ENCODE measurements around the gene CCDC12.

The CCDC12 gene

DNA sequence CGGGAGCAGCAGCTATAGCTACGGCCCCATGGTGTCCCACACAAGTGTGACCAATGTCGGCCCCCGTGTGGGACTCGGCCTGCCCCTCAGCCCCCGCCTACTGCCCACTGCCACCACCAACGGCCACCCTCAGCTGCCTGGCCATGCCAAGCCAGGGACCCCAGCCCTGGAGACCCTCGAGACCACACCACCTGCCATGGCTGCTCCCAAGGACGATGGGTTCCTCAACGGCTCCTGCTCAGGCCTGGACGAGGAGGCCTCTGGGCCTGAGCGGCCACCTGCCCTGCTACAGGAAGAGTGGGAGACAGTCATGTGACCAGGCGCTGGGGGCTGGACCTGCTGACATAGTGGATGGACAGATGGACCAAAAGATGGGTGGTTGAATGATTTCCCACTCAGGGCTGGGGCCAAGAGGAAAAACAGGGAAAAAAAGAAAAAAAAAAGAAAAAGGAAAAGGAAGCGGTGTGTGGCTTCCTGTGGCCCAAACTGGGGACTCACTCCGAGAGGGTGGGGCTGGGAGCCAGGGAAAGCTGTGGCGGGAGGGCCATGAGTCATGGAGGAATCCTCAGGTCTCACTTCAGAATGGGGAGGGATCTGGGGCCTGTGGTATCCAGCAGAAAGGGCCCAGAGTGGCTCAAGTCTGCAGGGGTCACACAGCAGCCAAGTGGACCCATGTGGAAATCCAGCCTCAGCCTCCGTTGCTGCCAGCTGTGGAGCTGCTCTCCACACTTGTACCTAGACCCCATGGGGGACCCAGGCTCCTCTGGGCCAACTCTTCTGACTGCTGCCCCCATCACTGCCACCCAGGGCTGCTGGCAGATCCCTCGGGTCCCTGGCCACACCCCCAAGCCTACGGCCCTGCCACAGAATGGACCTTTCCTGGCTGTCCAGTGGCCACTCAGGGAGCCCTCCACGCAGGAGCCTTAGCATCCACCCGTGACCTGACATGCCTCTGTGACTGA lies 72.9 kb downstream of the CCDC12 start:
- DNase-seq = no peak

DNA sequence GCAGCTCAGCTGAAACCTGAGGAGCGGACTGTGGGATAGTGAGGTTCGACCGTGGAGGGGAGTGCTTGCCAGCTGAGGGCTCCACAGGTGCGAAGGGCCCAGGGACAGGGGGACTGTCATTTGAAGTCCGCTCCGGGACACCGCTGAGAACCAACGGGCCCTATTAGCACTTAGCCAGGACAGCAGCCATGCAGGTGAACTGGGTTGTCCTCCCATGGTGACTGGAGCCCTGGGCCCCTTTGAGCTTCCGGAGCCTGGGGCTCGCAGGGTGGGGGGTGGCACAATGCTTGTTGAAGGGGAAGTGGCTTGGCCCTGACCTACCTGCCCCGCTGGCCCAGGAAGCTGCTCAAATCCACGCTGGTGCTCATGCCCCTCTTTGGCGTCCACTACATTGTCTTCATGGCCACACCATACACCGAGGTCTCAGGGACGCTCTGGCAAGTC lies 74.3 kb downstream of the CCDC12 start:
- no peak for DNase-seq

DNA sequence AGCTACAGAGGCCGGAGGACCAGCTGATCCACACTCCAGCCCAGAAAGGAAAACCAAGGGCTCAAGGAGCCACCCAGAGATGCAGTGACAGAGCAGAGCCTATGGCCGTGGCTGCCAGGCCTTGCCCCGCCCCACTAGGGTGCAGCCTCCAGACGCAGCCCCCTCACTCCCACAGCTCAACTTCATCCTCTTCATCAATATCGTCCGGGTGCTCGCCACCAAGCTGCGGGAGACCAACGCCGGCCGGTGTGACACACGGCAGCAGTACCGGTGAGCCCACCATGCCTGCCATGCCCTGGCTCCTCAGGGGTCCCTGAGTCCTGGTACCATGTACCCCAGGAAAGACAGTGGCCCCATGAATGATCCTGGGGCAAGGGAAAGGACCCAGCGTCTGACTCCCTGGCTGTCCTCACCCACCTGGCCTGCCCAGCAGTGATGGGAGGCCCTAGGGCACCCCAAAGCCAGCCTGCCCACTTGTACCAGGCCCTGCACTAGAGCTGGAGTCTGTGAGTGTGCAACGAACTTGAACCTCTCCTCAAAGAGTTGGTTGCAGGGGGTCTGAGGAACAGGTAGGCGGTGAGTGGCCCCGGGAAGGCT lies 74.9 kb downstream of the CCDC12 start:
- no peak for DNase-seq

DNA sequence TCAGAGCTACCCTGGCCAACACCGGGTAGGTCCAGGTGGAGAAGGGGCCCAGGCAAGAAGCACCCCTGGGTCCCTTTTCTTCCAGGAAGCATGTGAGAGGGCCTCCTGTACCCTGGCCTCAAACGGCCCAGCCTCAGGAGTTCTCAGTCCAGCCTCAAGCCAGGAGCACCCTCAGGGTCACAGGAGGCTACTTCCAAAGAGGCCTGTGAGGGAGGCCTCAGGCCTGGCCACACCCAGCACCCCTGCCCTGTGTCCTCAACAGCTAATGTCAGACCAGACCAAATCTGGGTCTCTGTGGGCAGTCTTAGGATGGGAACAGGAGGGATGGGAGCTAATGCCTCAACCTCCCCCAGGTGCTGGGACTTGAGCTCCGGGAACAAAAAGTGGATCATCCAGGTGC lies 75.5 kb downstream of the CCDC12 start:
- no peak for DNase-seq

DNA sequence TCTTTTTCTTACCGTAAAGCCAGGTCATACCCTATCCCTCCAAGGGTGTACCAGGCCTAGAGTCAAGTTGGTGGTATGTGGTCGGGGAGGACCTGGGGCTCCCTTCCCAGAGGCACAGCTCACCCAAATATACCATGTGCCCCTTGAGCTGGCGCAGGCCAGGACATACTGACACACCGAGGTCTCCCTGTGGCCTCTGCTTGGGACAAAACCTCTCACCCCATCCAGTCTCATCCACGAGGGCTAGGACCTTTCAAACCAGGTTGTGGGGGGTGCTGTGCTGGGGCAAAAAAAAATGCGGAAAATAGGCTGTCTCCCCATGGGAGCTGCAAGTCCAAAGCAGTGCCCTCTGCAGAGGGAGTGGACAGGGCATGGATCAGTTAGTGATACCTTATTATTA lies 76.2 kb downstream of the CCDC12 start:
- DNase-seq = no peak

DNA sequence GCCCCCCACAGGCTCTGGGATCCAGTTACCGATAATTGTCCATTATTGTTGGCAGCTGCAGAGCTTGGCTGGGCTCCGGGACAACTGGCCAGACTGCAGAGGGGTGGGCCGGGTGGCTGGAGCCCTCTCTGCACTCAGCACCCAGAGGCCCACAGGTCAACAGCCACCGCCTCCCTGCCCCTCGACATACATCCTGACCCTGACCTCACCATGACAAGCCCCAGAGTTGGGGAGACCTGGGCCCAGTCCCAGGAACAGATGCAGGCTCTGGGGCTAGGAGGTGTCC lies 76.6 kb downstream of the CCDC12 start:
- DNase-seq = no peak

DNA sequence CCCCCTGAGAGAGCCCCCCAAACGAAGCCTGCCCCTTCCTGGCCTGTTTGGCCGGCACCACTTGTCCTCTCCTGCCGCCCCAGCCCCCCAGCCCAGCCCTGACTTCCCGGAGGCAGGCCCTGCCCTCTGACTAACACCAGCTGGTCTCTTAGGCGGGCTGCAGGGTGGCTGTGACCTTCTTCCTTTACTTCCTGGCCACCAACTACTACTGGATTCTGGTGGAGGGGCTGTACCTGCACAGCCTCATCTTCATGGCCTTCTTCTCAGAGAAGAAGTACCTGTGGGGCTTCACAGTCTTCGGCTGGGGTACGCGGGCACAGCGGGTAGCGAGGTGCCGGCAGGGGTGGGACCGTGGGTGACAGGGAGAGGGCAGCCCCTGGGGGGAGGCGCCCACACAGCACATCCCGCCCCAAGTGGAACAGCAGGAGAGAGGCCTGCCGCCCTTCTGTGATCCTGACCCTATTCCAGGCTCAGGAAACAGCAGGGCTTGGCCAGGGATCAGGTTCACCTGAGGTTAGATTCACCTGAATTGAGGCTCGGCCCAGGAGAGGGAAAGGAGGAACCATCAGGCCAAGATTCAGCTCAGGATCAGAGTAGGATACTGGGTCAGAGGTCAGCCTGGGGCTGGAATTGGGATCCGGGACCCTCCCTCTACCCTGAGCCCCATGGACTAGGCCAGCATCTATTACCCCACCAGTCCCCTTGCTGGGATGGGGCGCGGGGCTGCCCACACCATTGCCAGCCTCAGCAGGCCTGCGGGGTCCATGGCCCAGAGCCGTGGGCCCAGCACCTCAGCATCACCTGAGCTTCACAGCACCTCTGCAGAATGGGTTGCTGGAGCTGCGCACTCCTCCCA lies 77.2 kb downstream of the CCDC12 start:
- no peak for DNase-seq

DNA sequence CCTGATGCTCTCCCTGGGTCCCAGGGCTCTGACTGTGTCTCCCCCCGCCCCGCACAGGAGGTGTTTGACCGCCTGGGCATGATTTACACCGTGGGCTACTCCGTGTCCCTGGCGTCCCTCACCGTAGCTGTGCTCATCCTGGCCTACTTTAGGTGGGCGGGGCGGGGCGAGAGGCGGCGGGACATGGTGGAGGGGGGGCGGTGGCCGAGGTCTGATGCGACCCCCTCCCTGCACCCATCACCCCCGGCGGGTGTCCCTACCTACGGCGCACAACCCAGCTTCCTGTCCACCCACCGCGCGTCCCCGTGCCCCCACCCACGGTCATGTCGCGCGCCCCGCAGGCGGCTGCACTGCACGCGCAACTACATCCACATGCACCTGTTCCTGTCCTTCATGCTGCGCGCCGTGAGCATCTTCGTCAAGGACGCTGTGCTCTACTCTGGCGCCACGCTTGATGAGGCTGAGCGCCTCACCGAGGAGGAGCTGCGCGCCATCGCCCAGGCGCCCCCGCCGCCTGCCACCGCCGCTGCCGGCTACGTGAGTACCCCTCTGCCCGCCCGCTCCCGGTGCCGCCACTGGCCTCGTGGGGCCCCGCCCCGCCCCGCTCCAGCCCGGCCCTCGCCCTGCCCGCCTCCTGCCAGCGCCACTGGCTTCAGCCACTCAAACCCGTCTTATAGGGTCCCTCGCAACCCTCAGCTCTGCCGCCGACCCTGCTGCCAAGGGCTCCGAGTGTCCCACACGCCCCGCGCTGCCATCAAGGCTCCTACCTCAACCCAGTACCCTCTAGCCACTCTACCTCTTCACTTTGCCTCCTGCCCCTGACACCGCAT lies 78.0 kb downstream of the CCDC12 start:
- DNase-seq = no peak

DNA sequence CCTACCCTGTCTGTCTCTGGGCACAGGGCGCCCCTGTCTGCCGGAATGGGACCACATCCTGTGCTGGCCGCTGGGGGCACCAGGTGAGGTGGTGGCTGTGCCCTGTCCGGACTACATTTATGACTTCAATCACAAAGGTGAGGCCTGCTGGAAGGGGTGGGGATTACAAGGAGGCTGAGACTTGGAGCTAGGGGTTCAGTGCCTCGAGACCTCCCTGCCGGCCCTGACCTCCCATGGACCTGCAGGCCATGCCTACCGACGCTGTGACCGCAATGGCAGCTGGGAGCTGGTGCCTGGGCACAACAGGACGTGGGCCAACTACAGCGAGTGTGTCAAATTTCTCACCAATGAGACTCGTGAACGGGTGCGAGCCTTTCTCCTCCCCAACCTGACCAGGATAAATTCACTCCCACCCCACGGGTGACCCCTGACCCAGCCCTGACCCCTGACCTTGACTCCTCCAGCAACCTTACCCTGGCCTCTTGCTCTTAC lies 78.7 kb downstream of the CCDC12 start:
- DNase-seq = no peak

DNA sequence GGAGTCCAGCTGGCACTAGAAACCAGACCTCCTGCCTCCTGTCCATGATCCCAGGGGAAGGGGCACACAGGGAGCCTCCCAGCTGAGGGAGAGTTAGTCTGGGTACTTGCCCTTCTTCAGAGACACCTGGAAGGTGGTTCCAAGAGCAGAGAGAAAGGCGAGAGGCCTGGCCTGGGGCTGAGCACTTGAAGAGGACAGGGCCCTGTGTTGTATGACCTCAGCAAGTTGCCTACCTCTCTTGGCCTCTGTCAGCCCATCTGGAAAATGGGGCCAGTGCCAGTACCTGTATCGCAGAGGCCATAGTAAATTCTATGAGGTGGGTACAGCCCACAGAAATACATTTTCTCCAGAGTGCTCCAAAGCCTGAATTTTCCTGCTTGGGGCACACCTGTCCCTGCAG lies 79.5 kb downstream of the CCDC12 start:
- DNase-seq = no peak

DNA sequence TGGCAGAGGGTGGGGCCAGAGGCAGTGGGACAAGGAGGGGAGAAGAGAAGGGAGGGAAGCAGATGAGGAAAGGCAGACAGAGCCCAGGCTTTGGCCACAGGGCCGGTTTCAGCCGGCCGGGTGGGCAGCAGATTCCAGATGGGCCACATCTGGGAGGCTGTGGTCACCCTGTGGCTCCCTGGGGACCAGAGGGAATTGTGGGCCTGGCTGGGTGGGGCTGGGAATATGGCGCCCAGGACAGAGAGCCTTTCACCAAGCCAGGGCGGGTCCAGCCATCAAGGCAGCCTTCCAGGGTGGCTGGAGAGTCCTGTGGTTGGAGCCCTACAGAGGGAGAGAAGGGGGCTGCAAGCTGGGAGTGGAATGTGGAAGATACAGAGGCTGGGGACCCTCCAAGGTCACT lies 80.2 kb downstream of the CCDC12 start:
- DNase-seq = no peak

DNA sequence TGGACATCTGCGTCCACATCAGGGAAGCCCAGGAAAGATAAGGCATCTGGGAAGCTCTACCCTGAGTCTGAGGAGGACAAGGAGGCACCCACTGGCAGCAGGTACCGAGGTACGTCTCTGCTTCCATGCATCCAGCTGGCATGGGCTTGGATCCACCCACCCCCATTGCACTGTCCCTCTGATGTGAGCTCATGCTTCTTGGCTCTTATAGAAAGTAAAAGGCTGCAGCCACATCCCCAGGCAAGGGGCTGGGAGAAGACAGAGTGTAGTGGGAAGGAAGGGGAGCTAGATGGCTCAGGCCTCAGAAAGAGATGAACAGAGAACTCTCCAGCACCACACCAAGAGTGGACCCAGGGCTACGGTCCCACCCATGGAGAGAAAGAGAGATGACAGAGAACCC lies 80.8 kb downstream of the CCDC12 start:
- DNase-seq = no peak

DNA sequence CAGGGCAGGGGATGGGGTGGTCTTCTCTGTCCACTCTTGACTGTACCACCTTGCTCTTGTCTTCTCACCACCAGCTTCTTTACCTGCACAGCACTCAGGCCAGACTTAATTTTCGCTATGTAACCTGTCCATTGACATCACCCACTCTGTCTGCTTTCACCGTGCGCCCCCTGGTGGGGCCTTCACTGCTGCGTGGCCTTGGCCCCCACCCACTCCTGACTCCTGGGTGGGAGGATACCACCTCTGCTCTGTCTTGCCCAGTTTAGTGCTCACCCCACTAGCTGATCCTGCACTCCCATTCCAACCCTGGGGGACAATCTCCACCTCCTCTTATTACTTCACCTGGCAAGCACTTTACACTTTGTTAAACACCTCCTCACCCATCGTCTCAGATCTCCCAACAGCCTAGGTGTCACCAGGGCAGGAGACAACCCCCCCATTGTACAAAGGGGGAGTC lies 81.3 kb downstream of the CCDC12 start:
- peak; percentile 37 for DNase-seq

DNA sequence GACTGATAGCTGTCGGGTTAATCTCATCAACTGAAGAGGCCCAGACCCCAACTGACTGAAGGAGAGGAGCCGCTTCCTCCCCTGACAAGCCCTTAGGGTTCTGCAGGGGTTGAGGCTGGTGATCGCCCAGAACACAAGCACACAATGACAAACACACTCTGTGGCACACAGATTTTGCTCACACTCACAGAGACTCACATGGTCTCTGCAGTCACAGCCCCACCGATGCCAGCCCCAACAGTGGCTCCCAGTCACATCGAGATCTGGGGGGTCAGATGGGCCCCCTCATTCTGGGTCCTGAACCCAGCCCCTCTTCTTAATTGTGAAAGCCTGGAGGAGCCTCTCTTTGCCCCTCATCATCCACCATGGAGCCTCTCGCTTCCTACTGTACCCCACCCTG lies 82.3 kb downstream of the CCDC12 start:
- no peak for DNase-seq

DNA sequence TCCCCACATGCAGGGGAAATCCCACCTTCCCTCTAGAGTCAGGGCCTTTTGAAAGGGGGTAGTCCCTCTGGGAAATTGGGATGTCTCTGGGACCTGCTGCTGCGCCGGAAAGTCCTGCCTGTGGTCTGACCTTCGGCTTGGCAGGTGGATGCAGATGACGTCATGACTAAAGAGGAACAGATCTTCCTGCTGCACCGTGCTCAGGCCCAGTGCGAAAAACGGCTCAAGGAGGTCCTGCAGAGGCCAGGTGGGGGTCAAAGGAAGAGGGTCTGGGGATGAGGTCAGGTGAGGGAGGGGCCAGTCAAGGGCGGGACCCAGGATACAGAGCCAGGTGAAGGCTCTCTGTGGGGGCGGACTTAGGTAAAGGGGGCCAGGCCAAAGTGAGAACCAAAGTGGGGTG lies 82.8 kb downstream of the CCDC12 start:
- DNase-seq = no peak

DNA sequence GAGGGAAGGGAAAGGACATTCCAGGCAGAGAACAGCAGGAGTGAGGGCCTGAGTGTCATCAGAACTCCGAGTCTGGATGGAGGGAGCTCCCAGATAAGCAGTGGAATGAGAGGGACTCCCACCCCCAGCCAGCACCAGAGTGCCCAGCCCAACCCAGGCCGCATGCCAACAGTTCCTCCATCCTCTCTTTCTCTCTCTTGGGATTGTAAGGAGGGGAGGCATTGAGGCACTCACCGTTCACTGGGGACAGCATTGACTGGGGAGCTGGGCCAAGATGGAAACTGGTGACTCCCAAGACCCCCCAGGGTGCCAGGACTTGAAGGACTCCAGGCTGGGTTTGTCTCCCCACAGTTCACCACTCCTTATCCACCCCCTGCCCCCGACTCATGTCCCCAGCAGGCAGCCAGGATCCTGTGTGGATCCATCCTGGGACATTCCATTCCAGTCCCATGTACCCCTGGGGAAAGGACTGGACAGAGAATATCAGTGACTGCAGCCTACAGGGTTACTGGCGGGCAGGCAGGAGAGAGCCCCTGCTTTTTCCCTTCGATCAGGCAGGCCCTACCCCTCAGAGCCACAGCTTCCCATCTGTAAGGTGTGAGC lies 83.3 kb downstream of the CCDC12 start:
- DNase-seq = no peak

DNA sequence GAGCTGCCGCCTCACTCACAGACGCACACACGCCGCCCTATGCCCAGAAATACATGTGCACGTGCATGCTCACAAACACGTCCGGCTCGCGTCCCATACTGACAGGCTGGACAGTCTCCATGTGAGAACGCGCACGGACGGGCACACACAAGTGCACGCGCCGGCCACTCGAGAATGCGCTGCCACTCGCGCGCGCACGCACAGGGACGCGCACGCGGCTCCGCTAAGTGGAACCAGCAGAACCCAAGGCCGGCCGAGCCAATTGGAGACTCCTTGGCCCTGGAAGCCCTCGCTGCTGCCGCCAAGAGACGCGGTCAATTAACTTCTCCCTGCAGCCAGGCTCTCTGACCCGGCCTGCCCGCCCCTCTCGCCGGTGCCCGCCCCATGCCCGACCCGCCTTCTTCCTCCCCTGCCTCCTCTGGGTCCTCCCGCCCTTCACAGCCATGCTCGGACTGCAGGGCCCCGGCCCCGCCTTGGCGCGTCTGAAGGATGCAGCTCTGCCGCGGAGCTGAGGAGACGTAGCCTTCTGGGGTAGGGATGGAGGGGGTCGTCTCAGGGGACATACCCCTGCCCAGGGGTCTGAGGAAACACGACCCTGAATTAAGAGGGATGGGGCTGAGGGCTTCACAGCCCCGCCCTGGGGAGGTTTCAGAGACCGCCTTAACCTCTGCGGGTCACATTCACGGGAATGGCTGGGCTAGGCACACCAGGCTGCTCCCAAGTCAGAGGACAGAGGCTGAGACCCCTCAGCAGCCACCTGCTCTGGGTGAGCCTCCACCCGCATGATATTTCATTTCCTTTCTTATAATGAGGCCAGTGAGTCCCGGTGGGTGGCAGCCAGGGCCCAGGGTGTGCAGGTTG lies 84.0 kb downstream of the CCDC12 start:
- peak; percentile 17 for DNase-seq

DNA sequence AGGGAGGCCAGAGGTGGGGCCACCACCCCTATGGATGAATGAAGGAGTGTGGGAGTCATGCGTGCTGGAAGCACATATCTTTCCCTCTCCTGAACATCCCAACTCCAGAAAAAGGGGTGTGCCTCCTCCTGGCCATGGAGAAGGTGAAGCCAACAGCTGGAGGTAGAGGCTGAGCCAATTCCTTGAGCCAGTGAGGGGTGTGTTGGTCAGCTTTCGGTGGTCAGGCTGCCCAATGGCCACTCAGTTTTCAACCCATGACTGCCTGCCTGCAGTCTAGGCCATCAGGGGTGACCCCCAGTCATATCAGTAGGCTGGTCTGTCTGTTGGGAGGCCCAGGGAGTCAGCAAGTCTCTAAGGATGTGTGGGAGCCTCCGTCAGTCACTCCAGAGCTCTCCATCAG lies 85.4 kb downstream of the CCDC12 start:
- no peak for DNase-seq

DNA sequence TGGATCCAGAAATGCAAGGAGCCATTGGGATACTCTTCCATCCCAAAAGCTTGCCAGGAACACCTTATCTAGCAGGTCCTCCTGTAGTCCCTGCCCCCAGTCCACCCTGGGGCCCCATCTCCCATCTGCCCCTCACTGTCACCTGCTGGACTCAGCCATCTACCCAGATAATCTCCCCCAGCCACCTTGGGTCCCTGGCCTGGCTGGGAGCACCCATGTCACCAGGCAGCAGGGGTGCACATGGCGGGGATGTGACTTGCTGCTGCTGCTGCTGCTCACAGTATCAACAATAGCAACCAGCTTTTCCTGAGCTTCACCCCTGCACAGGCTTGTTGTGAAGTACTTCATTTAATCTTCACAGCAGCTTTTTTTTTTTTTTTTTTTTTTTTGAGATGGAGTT lies 86.4 kb downstream of the CCDC12 start:
- no peak for DNase-seq

DNA sequence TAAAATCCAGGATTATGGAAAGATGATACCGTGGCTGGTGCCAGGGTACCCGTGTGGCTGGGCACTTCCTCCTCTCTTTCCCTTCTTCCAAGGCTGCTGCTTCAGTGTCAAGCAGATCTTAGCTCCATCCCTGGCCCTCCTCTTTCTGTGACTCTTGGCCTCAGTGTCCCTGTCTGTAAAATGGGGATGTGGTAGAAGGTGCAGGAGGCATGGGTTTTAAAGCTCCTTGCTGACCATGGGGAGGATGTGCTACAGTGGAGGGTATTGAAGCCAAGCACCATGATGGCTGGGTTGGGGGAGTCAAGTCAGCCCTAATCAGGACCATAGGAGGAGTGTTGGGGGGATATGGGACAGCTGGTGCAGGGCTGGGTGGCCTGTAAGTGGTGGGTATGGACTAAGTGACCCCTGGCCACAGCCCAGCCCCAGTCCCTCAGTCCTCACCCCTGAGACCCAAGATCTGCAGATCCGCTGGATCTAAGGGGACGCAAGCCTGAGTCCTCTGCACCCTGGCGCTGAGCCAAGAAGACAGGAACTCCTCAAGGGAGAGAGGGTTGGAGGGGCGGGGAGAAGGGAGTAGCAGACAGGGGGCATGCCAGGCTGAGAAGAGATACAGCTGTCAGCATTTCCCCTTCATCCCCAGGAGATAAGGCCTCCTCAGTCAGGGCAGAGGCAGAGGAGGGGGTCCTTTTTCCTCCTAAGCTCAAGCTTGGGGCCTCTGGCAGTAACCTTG lies 87.0 kb downstream of the CCDC12 start:
- DNase-seq = no peak
